NCI-H748 treated with DMSO at 0.1 percent for 48 hours (cell line): Measurements from ENCODE around the gene LRTM2.
A peak's percentile ranks its signal among the peaks of the same experiment; 100 is the strongest.

Source experiments
- DNase-seq: peaks from one replicate; lab custom pipeline; 2025; lab: John Stamatoyannopoulos, UW

LRTM2 gene

GRCh38 chr12:1797991-1798640, 22.2 kb upstream of the LRTM2 start:
- no peak for DNase-seq

GRCh38 chr12:1798641-1799020, 21.7 kb upstream of the LRTM2 start:
- DNase-seq: no peak

- DNase-seq: no peak
Measured at GRCh38 chr12:1799051-1799881, 21.1 kb upstream of the LRTM2 start.

- DNase-seq: no peak
Measured at GRCh38 chr12:1799882-1800400, 20.4 kb upstream of the LRTM2 start.

GRCh38 chr12:1800401-1801302, 19.7 kb upstream of the LRTM2 start:
- DNase-seq: peak; percentile 4

DNA sequence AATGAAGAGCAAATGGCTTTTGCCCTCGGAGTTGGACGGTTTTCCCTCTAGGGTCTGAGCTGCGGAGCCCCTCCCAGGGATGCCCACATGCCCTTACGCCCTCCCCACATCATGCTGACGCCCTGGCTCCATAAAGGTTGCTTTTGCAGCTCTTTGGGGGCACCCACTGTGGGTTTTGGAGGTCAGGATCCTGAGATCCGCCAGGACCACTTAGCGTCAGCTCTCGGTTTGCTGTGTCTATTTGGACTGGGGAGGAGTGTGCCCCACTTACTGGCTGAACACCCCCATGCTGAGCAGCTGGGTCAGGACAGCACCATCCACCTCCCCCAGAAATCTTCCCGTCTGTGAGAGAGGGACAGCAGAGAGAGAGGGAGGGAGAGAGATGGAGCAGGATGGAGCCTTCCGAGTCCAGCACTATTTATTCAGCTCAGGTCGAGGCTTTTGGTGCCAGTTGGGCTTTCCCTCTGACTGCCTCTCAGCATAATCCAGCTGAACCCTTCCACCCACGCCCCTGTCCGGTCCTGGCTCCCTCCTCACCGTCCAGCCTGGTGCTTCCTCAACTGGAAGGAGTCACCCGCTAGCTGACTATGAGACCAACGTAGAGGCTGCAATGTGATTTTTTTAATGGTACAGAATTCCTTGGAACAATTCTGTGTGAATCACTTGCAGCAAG, 18.9 kb upstream of the LRTM2 start:
- DNase-seq: no peak

DNA sequence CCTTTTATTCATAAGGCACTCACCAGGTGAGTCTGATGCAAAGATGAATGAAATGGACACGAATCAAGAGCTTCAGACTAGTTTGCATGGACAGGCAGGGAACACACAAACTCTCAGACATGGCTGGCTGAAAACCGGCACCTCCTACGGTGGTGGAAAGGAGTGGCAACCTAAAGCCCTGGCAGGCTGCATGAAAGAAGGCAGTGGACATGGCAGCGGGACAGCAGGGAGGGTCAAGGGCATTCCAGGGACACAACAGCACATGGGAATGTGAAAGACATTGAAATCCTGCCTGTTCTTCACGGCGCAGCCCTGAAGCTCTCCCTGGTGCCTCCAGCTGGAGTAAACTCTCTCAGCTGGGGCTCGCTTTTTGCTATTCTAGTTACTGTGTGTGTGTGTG, 16.6 kb upstream of the LRTM2 start:
- no peak for DNase-seq

GRCh38 chr12:1804545-1805332, 15.6 kb upstream of the LRTM2 start:
- DNase-seq: peak; percentile 40

- DNase-seq: no peak
Measured at GRCh38 chr12:1805441-1806081, 14.8 kb upstream of the LRTM2 start.

DNA sequence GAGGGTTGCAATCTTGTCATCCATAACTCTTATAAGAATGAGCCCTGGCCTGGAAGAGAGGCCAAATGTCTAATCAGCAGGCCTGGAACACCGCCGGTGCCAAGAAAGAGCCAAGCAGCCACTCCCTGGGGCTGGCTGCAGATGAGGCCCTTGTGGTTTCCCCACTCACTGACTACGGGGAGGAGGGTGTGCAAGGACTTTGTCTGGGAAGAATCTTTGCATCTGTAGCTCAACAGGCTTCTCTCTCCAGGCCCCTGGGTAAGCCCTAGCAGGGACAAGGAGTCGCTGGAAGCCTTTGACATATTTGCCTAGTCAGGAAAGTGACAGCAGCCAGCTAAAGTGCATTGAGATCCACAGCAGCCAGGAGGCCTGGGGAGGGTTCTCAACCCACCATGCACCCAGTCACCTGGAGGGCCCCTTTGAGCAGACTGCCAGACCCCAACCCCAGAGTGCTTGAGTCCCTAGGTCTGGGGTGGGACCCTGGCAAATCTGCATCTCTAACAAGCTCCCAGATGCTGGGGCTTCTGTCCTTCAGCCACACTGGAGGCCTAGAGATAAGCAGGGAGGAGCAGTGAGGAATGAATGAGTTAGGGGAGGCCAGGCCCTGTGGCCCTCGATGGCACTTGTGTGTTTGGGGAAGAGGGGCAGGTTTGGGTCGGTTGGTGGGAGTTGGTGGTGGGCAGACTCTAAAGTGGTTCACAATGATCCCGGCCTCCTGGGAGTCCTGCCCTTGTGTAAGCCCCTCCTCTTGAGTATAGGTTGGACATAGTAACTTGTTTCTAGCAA, 13.9 kb upstream of the LRTM2 start:
- DNase-seq: no peak

DNA sequence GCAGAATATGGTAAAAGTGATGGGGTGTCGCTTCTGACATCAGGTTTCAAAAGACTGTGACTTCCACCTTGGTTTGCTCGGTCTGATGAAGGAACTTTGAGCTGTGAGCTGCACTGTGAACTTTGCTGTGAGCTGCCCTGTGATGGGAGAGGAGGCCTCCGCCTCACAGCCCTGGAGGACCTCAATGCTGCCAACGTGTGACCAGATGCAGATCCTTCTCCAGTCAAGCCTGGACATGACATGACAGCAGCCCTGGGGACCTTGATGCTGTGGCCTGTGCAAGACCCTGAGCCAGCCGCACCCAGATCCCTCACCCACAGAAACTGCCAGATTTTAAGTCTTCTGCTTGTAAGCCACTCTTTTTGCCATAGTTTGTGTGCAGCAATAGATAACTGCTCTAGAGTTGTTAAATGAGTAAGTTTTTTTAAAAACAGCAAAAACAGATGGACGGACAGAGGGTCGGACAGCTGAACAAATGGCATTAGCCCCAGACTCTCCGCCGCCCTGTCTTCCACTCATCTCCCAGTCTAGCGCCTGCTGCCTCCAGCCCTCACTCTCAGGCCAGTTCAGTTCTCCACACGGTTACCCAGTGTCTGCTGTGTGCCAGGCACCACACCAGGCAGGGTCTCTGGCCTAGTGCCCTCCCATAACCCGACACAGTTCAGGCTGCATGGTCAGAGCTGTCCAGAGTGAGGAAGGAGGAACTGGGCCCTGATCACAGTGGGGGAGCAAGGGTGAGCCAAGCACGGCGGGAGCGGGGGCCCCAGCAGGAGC, 13.1 kb upstream of the LRTM2 start:
- no peak for DNase-seq

- DNase-seq: no peak
Measured at GRCh38 chr12:1808036-1808797, 12.1 kb upstream of the LRTM2 start.

- DNase-seq: no peak
Measured at GRCh38 chr12:1808798-1809480, 11.4 kb upstream of the LRTM2 start.

GRCh38 chr12:1809591-1810190, 10.7 kb upstream of the LRTM2 start:
- no peak for DNase-seq

- no peak for DNase-seq
Measured at GRCh38 chr12:1810201-1810930, 10.0 kb upstream of the LRTM2 start.

GRCh38 chr12:1810931-1811280, 9.5 kb upstream of the LRTM2 start:
- DNase-seq: no peak
